Panc1 (cell line): ENCODE results near the gene RIT2. TPM values are rescaled to one million over a fixed set of nuclear protein-coding genes. Genes with fewer than 3 reads are reported as not detected.

Experiments
- ATAC-seq: fragments of 200-7000 bp; cut with Tn5 transposase; 2 replicates; pipeline ENCODE4 v1.9.1; 2020; ENCODE audit warnings: mild to moderate bottlenecking, moderate library complexity
- BruUV-seq: library from RNA; stranded (reverse); fragments of 400-500 nt; replicated peaks from 2 replicates; lab custom pipeline; 2021; lab: Mats Ljungman, UMichigan
- CTCF ChIA-PET: fragments of 300-600 bp; sonication (Branson Sonifier 250); formaldehyde crosslinking; loops from one replicate; lab custom pipeline; 2022; ENCODE audit warnings: antibody characterized with exemption; lab: Charles Lee
- POLR2A ChIA-PET: fragments of 300-600 bp; sonication (Branson Sonifier 250); formaldehyde crosslinking; loops from one replicate; lab custom pipeline; 2022; ENCODE audit warnings: antibody characterized with exemption; lab: Charles Lee
- DNase-seq: peaks from one replicate; pipeline ENCODE4 v3.0.0-alpha.2; 2010; ENCODE audit warnings: low read depth, low spot score
- H3K27ac ChIP-seq: 2 replicates; pipeline ENCODE4 v1.5.1; 2011; ENCODE audit warnings: mild to moderate bottlenecking, low read length, inconsistent platforms
- H3K27me3 ChIP-seq: fragments of 200-500 bp; sonication (Bioruptor generic); 2 replicates; pipeline ENCODE4 v1.6.0; 2014; ENCODE audit warnings: low read length, inconsistent platforms; ENCODE audit not compliant: control insufficient read depth, insufficient read depth
- H3K36me3 ChIP-seq: fragments of 200-500 bp; sonication (Bioruptor generic); 2 replicates; pipeline ENCODE4 v1.5.1; 2014; ENCODE audit warnings: inconsistent platforms, mild to moderate bottlenecking, low read length, moderate library complexity; ENCODE audit not compliant: control insufficient read depth, insufficient read depth
- H3K4me1 ChIP-seq: 2 replicates; pipeline ENCODE4 v1.5.1; 2011; ENCODE audit warnings: inconsistent platforms, mild to moderate bottlenecking, low read length, moderate library complexity; ENCODE audit not compliant: control insufficient read depth, insufficient read depth
- H3K4me3 ChIP-seq, 2 experiments: 2 replicates each; pipeline ENCODE4 v1.5.1; 2011 to 2012; ENCODE audit warnings: low read depth in 2 of 2, low read length in 2 of 2, mild to moderate bottlenecking in 2 of 2, inconsistent platforms in 1 of 2, moderate library complexity in 1 of 2
- H3K9me3 ChIP-seq: fragments of 200-500 bp; sonication (Bioruptor generic); 2 replicates; pipeline ENCODE4 v1.5.1; 2014; ENCODE audit warnings: low read depth, mild to moderate bottlenecking, inconsistent platforms, low read length, moderate library complexity; ENCODE audit not compliant: control insufficient read depth, insufficient read depth
- CTCF ChIP-seq: fragments of 450-650 bp; IDR thresholded peaks from 2 replicates; pipeline ENCODE4 v1.5.1; 2017; ENCODE audit warnings: mild to moderate bottlenecking
- POLR2AphosphoS5 ChIP-seq: IDR thresholded peaks from 2 replicates; pipeline ENCODE4 v1.6.1; 2012; ENCODE audit warnings: mild to moderate bottlenecking, low read depth, low read length, moderate library complexity
- SIN3A ChIP-seq: IDR thresholded peaks from 2 replicates; pipeline ENCODE4 v1.6.1; 2012; ENCODE audit warnings: low read depth, mild to moderate bottlenecking, low read length, moderate library complexity, borderline replicate concordance; ENCODE audit not compliant: insufficient read depth
- TCF7L2 ChIP-seq: IDR thresholded peaks from 2 replicates; pipeline ENCODE4 v1.6.1; 2011; ENCODE audit warnings: mild to moderate bottlenecking, low read depth, low read length, inconsistent platforms
- in situ Hi-C: cut with HindIII; loops from 2 replicates; pipeline ENCODE4 v1.10.0; 2016; ENCODE audit warnings: low sequenced_read_pairs, low pct_unique_long_range_greater_than_20kb
- intact Hi-C: fragments of 100-400 bp; cut with micrococcal nuclease; formaldehyde crosslinking; loops from one replicate; pipeline ENCODE4 v1.10.0; 2022; ENCODE audit not compliant: unreplicated experiment
- total RNA-seq: library from RNA; stranded (reverse); gene quantifications from one replicate; pipeline ENCODE4 v1.2.1, GENCODE V29; 2021; ENCODE audit not compliant: unreplicated experiment
- TF ChIP-seq, protein P1 (sequence below), 2 experiments: IDR thresholded peaks; 2 replicates each; pipeline ENCODE4 v1.6.1; 2011 to 2012; ENCODE audit warnings: low read depth in 2 of 2, control low read depth in 1 of 2, low read length in 1 of 2, mild to moderate bottlenecking in 1 of 2, moderate library complexity in 1 of 2; ENCODE audit not compliant: insufficient read depth in 1 of 2

Gene RIT2
- total RNA-seq, 1 experiment from 2014 or later: not detected

GRCh38 chr18:42712065-42712464 is 403.4 kb downstream of the RIT2 start:
- ChIA-PET POLR2A (no interaction called here), CTCF (no interaction called here)
- no TSS peak for BruUV-seq
- H3K4me1 ChIP-seq: no peaks in the 10 kb centered on the region
- in situ Hi-C loops: no loop called here
- intact Hi-C loops: no loop called here
- ATAC-seq: no peak
- H3K9me3 ChIP-seq: no peaks in the 10 kb centered on the region
- H3K36me3 ChIP-seq: no peaks in the 10 kb centered on the region
- no peak for TF ChIP-seq CTCF
- TF ChIP-seq, protein P1, sequence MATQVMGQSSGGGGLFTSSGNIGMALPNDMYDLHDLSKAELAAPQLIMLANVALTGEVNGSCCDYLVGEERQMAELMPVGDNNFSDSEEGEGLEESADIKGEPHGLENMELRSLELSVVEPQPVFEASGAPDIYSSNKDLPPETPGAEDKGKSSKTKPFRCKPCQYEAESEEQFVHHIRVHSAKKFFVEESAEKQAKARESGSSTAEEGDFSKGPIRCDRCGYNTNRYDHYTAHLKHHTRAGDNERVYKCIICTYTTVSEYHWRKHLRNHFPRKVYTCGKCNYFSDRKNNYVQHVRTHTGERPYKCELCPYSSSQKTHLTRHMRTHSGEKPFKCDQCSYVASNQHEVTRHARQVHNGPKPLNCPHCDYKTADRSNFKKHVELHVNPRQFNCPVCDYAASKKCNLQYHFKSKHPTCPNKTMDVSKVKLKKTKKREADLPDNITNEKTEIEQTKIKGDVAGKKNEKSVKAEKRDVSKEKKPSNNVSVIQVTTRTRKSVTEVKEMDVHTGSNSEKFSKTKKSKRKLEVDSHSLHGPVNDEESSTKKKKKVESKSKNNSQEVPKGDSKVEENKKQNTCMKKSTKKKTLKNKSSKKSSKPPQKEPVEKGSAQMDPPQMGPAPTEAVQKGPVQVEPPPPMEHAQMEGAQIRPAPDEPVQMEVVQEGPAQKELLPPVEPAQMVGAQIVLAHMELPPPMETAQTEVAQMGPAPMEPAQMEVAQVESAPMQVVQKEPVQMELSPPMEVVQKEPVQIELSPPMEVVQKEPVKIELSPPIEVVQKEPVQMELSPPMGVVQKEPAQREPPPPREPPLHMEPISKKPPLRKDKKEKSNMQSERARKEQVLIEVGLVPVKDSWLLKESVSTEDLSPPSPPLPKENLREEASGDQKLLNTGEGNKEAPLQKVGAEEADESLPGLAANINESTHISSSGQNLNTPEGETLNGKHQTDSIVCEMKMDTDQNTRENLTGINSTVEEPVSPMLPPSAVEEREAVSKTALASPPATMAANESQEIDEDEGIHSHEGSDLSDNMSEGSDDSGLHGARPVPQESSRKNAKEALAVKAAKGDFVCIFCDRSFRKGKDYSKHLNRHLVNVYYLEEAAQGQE (IDR thresholded peaks at IDR 0.05; ENCODE audit: insufficient read depth in 1 of 2, low read depth in 2 of 2, low read length in 1 of 2): no peak
- no peak for TF ChIP-seq POLR2AphosphoS5
- TF ChIP-seq TCF7L2: no peak
- TF ChIP-seq SIN3A: no peak
- H3K27me3 ChIP-seq: no peaks in the 10 kb centered on the region
- DNase-seq: no peak
- no peak overlapping the region for H3K27ac ChIP-seq
- H3K4me3 ChIP-seq: no peak overlapping the region

GRCh38 chr18:42707080-42707479 is 408.4 kb downstream of the RIT2 start:
- in situ Hi-C loops: no loop called here
- TF ChIP-seq, protein P1 (IDR thresholded peaks at IDR 0.05; ENCODE audit: insufficient read depth in 1 of 2, low read depth in 2 of 2, low read length in 1 of 2): no peak
- no peaks in the 10 kb centered on the region for H3K4me1 ChIP-seq
- ChIA-PET POLR2A (no interaction called here), CTCF (no interaction called here)
- intact Hi-C loops: no loop called here
- DNase-seq (no peak), ATAC-seq (no peak)
- no peak overlapping the region for H3K4me3 ChIP-seq
- no TSS peak for BruUV-seq
- H3K9me3 ChIP-seq: no peaks in the 10 kb centered on the region
- no peaks in the 10 kb centered on the region for H3K36me3 ChIP-seq
- H3K27me3 ChIP-seq: no peaks in the 10 kb centered on the region
- H3K27ac ChIP-seq: no peak overlapping the region
